Fibroblast of skin of right biceps (primary cell): ENCODE results near the gene MYO18B.
A peak's percentile ranks its signal among the peaks of the same experiment; 100 is the strongest.

Source experiments
- DNase-seq: peaks from one replicate; pipeline ENCODE4 v3.0.0-alpha.2; 2013

MYO18B gene

GRCh38 chr22:25749420-25750169 is 7.6 kb downstream of the MYO18B start:
- DNase-seq = no peak

GRCh38 chr22:25750569-25751173 is 8.7 kb downstream of the MYO18B start:
- DNase-seq = no peak

GRCh38 chr22:25751174-25751581 is 9.2 kb downstream of the MYO18B start:
- DNase-seq = no peak

- DNase-seq = no peak
Observed at GRCh38 chr22:25752615-25753214, 10.7 kb downstream of the MYO18B start.

GRCh38 chr22:25753252-25753651 is 11.3 kb downstream of the MYO18B start:
- no peak for DNase-seq

- peak; percentile 76 for DNase-seq
Observed at GRCh38 chr22:25754527-25755202, 12.7 kb downstream of the MYO18B start.

GRCh38 chr22:25757686-25758085 is 15.7 kb downstream of the MYO18B start:
- DNase-seq = no peak

- no peak for DNase-seq
Observed at GRCh38 chr22:25758316-25758715, 16.3 kb downstream of the MYO18B start.

GRCh38 chr22:25759825-25760231 is 17.8 kb downstream of the MYO18B start:
- peak; percentile 90 for DNase-seq

GRCh38 chr22:25760294-25760693 is 18.3 kb downstream of the MYO18B start:
- no peak for DNase-seq

- DNase-seq = no peak
Observed at GRCh38 chr22:25760848-25761595, 19.0 kb downstream of the MYO18B start.

- no peak for DNase-seq
Observed at GRCh38 chr22:25762147-25762546, 20.2 kb downstream of the MYO18B start.

- no peak for DNase-seq
Observed at GRCh38 chr22:25763239-25763777, 21.3 kb downstream of the MYO18B start.

- DNase-seq = no peak
Observed at GRCh38 chr22:25764270-25765015, 22.5 kb downstream of the MYO18B start.

GRCh38 chr22:25765016-25765367 is 23.0 kb downstream of the MYO18B start:
- DNase-seq = no peak

- no peak for DNase-seq
Observed at GRCh38 chr22:25765801-25766200, 23.8 kb downstream of the MYO18B start.

GRCh38 chr22:25766418-25766817 is 24.4 kb downstream of the MYO18B start:
- no peak for DNase-seq

- DNase-seq = no peak
Observed at GRCh38 chr22:25770333-25770732, 28.3 kb downstream of the MYO18B start.

- no peak for DNase-seq
Observed at GRCh38 chr22:25772288-25772687, 30.3 kb downstream of the MYO18B start.

- DNase-seq = no peak
Observed at GRCh38 chr22:25774575-25775026, 32.6 kb downstream of the MYO18B start.

GRCh38 chr22:25775531-25775930 is 33.5 kb downstream of the MYO18B start:
- DNase-seq = peak; percentile 29

GRCh38 chr22:25777411-25777810 is 35.4 kb downstream of the MYO18B start:
- DNase-seq = no peak
